Inflammatory macrophage treated with lipopolysaccharide for 1 hour (primary cell): ENCODE results near the gene SERF1B.
"Not testable (repeated sequence)": the region's sequence is repeated elsewhere in the genome, so short reads cannot be mapped to it uniquely, and the experiment has no call there.

Experiments
- DNase-seq, 2 donors: peaks; one replicate each; pipeline ENCODE4 v3.0.0-alpha.2; 2020 to 2022

Gene SERF1B

DNA sequence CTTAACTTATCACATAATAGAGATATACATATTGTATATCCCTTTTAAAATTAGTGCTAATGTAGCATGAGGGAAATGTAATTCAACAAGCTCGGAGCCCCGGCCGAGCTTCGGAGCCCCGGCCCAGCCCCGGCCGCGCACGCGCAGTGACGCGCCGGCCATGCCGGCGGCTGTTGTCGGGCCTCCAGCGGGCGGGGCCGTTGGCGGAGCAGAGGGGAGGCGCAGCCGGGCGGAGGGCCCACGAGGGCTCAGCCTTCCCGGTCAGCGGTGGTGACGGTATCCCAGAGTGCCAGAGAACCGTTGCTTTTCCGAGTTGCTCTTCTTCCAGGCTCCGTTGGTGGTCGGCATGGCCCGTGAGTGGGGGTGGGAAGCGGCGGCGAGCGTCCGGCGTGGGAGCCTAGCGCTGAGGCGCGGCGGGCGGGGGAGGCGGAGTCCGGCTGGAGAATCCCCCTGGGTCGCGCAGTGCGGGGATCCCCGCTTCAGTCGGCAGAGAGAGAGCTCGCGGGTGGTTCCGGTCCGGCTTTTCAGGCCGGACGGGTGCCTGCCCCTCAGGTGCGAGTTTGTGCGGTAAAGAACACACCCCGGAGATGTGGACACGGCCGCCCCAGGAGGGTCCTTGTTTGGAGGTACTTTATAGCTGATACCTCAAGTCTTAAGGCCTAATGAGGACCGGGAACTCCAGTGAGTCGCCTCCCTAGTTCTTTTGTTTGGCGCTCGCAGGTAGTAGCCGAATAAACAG is at the start of gene SERF1B:
SERF1B (plus strand) TSS at position 146 of the 739 bp plus-strand sequence; CDS start at position 347, 201 bp downstream.
- not testable (repeated sequence) for DNase-seq

DNA sequence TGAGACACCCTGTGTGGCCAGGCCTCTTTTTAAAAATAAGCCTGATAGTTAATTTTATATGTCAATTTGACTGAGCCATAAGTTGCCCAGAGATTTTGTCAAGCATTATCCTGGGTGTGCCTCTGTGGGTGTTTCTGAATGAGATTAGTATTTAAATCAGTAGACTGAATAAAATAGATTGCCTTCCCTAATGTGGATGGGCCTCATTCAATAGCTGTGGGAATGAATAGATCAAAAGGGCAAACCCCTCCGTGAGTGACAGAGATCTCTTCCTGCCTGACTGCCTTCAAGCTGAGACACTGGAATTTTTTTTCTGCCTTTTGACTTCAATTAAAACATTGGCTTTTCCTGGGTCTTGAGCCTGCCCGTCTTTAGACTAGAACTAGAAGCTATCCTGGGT is 33.3 kb upstream of the SERF1B start:
- DNase-seq: not testable (repeated sequence)

DNA sequence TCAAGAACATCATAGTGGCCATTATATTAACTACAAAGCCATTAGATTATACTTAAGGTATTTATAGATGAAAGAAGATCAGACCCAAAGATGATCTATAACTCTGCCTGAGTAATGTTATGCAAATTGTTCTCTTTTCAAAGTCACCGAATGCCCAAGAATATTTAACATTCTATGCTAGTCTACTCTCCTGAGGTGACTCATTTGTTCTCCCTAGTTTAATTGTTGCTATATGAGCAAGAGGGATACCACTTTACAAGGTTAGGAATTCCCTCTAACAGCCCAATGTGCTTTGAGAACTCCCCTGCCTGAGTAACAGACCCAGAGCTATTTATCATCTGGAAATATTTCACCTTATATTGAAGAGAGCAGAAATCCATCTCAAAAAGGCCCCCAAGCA is 29.5 kb upstream of the SERF1B start:
- not testable (repeated sequence) for DNase-seq

DNA sequence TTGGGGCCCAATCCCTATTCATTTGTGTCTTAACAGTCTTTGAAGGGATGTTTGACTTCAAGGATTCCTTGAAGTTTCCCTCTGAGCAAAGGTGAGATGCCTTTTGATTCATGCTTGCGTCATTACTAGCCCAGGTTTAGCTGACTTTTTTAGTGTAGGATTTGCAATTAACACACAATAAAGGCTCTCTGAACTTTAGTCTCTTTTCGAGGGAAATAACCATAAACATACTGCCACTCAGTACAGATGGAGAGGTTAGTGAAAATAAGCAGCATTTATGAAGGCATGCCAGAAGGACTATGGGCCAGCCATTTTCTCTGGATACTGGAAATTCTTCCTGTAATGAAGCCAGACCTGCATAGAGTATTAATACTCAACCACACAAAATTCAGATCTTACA is 4.4 kb upstream of the SERF1B start:
- not testable (repeated sequence) for DNase-seq

DNA sequence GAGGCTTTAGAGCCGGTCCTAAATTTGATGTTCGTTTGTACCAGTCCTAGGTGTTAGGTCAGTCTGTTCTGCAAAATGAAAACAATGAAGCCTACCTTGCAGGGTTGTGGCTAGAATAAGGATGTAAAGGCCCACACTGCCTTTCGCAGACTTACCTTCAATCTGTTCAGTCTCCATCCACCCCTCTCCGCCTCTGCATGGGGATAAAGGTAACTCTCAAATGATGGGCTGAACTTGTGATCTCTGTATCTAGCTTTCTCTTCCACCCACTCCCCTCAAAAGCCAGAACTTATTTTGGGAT is 744 bp downstream of the SERF1B start:
- DNase-seq: not testable (repeated sequence)

DNA sequence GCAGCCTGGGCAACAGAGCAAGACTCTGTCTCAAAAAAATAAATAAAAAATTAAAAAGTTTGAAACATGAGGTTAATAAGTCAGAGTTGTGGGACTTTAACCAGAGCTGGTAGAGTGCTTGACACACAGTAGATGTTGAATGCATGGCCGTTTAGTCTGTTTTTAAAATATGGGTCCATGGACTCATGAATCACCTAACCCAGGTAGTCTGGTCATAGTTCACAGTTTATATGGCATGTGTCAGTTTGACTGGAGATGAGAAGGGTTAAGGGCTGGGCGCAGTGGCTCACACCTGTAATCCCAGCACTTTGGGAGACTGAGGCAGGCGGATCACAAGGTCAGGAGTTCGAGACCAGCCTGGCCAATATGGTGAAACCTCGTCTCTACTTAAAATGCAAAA is 6.2 kb downstream of the SERF1B start:
- DNase-seq: not testable (repeated sequence)

DNA sequence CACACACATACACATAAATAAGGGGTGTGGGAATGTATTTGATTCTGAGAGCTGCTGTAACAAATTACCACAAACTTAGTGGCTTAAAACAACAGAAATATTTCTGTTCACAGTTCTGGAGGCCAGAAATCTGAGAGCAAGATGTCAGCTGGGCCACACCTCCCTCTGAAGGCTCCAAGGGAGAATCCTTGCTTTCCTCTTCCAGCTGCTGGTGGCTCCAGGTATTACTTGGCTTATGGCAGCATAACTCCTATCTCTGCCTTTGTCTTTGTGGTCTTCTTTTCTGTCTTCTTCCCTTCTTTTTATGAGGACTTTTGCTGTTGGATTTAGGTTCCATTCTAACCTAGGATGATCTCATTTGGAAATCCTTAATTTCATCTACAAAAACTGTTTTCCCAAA is 16.4 kb downstream of the SERF1B start:
- DNase-seq: not testable (repeated sequence)

DNA sequence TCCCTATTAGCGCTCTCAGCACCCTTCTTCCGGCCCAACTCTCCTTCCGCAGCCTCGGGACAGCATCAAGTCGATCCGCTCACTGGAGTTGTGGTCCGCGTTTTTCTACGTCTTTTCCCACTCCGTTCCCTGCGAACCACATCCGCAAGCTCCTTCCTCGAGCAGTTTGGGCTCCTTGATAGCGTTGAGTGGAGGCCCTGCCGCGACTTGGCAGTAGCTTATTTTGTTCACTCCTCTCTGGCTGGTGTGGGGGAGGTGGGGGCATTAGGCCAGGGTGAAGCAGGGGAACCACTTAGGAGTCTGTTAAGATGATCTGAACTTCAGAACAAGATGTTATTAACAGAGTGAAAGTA is 24.7 kb downstream of the SERF1B start:
- not testable (repeated sequence) for DNase-seq

DNA sequence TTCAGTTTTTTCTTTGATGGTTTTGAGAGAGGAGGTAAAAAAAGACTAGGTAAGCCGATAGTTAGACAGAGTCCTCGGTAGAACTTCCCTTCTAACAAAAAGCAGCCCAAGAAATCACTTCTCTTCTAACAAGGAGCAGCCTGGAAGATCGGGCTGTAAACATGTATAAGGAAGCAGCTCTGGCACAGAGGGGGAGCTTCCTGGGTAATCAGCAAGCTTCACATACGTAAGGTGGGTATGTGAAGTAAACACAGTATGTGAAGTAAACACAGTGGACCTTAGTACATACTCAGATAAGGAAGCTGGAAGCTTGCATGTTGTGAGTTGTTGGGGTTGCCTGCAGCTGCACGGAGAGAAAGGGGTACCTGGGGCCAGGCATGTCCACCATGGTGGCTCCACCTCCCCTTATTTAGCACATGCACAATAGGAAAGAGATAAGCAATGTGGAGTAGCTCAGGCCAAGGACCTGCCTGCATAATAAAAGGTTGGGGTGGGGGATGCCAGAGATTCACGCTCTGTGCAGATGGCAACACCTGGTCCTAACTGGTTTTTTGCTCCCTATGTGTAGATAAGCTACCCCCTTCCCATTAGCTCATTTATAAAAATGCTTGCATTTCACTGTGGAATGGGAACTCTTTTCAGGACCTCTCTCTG is 31.4 kb downstream of the SERF1B start:
- not testable (repeated sequence) for DNase-seq

DNA sequence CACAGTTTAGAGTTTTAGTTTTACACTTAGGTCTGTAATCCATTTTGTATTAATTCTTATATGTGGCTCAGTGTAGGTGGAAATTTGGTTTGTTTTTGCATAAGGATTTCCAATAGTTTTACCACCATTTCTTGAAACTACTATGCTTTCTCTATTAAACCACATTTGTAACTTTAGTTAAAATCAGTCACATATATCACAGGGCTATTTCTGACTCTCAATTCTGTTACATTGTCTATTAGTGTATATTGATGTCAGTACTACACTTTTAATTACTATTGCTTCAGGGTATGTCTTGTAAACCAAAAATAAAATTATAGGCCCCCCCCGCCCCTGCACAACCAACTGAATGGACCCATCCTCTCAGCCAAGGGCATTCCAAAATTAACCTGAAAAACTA is 32.1 kb downstream of the SERF1B start:
- DNase-seq: not testable (repeated sequence)

DNA sequence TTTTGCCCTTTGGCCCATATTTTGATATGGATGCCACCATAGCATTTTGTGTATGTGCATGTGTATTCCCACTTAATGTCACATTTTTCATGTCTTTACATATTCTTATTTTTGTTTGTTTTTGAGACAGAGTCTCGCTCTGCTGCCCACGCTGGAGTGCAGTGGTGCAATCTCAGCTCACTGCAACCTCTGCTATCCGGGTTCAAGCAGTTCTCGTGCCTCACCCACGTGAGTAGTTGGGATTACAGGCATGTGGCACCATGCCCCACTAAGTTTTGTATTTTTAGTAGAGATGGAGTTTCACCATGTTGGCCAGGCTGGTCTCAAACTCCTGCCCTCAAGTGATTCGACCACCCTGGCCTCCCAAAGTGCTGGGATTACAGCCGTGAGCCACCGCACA is 52.6 kb downstream of the SERF1B start:
- DNase-seq: peak in 1 of 2 donors; percentile 2

DNA sequence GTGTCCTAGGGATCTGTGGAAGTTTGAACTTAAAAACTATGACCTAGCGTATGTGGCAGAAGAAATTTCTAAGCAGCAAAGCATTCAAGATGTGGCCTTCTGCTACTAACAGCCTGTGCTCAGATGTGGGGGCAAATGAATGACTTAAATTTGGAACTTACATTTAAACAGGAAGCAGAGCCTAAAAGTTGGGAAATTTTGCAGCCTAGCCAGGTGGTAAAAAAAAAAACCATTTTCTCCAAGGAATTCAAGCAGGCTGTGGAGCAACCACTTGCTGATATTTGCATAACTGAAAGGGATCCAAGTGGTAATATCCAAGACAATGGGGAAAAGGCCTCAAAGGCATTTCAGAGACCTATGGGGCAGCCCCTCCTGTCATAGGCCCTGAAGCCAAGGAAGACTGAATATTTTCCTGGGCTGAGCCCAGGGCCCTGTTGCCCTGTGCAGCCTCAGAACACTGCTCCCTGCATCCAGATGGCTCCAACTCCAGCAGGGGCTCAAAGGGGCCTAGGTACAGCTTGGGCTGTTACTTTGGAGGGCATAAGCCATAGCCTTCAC is 63.9 kb downstream of the SERF1B start:
- not testable (repeated sequence) for DNase-seq

DNA sequence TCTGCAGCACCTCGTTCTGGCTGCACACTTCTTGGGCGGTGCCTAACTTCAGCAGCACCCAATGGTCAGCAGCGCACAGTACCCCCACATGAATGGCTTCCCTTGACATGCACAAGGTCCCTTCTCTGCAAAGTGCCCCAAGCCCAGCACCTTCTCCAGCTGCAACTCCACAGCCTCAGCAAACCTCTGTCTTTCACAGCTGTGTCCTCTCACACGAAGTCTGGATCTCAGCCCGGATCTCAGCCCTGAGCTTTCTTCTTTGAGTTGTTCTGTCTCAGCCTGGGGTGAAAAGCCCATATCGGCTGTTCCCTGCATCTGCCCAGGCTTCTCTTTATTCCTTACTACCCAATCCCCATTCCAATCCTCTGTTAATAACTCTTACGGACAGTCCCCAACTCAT is 66.7 kb downstream of the SERF1B start:
- not testable (repeated sequence) for DNase-seq
